Stimulated activated CD8-positive, alpha-beta memory T cell treated with anti-CD3 and anti-CD28 coated beads, Interleukin-7, amount 100 ng/mL, for 1 hour (primary cell): ENCODE measurements around the gene SULT6B1.
"Not testable (repeated sequence)": the region's sequence is repeated elsewhere in the genome, so short reads cannot be mapped to it uniquely, and the experiment has no call there.

Experiments used
- DNase-seq, 2 donors: peaks; one replicate each; pipeline ENCODE4 v3.0.0-alpha.2; 2020; ENCODE audit warnings: low read depth in 2 of 2

SULT6B1 gene

GRCh38 chr2:37196320-37197195 is 8.1 kb upstream of the SULT6B1 start, which contains the start of gene CEBPZOS:
Gene CEBPZOS (plus strand): TSS chr2:37196496. CDS start chr2:37199705, 3,209 bp downstream.
- DNase-seq: peak; percentile 80 to 87

GRCh38 chr2:37195862-37196319 is 7.4 kb upstream of the SULT6B1 start:
- DNase-seq: not testable (repeated sequence)

- no peak for DNase-seq
These were observed 4.1 kb upstream of the SULT6B1 start for GRCh38 chr2:37192551-37192950.

DNA sequence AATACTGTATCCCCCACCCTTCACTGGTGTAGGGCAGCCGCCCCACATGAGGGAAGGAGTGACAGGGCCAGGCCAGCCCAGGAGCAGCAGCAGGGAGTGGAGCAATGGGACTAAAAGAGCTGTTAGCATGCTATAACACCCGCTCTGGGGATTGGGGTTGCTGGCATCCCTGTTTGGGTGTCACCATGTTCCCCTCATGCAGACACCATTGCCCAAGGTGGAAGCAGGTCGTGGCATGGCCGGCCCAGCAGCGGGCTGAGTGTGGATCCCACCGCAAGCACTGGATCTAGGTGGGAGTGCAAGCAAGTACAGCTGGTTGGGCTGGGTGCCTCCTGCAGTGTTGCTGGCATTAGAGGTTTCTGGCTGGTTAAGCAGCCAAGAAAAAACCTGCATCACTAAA is 3.3 kb upstream of the SULT6B1 start:
- DNase-seq: no peak

GRCh38 chr2:37191253-37191652 is 2.8 kb upstream of the SULT6B1 start:
- DNase-seq: no peak

DNA sequence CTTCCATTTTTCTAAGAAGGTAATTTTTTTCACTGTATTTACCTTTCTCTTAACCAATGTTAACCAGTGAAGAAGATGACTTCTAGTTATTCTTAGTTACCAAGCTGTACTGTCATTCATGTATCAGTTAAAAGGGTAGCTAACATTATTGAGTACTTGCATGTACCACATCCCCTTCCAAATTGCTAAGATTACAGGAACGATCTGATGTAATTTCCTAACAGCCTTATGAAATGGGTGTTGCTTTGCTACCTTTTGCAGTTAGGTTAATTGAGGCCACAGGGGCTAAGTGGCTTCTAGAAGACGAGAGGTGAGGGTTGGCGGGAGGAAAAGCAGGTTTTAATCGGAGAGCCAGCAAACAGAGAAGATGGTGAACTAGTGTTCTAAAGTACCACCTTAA is 1.8 kb upstream of the SULT6B1 start:
- DNase-seq: no peak

- DNase-seq: no peak
These were observed 1.1 kb upstream of the SULT6B1 start for GRCh38 chr2:37189452-37190153.

DNA sequence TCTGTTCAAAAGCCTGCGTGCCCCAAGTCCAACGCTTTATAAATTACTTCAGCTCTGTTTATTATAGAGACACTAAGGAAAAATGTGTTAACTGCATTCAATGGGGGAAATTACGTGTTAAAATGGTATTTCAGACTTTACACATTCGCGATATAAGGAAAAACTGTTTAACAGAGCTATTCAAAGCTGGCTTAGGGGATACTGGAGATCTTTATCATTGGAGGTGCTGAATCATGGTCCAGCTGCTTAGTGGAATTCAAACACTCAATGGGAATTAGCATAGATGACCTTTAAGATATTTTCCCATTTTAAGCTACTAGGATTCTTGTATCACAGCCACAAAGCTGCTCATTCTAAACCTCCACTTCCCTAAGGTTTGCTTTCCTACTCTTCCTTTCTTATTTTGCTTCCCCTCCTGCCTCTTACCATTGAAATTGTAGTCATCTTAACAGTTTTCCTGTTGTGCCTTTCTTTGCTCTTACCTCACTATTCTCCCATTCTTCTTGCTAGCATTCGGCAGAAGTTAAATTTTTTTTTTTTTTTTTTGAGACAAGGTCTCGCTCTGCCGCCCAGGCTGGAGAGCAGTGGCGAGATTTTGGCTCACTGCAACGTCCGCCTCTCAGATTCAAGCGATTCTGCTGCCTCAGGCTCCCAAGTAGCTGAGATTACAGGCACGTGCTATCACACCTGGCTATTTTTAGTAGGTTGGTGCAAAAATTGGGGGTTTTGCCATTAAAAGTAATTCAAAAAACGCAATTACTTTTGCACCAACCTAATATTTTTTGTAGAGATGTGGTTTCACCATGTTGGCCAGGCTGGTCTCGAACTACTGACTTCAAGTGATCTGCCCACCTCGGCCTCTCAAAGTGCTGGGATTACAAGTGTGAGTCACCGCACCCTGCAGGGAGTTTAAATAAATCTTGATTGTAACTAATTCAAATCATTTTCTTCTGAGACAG is 6.5 kb downstream of the SULT6B1 start:
- DNase-seq: no peak

DNA sequence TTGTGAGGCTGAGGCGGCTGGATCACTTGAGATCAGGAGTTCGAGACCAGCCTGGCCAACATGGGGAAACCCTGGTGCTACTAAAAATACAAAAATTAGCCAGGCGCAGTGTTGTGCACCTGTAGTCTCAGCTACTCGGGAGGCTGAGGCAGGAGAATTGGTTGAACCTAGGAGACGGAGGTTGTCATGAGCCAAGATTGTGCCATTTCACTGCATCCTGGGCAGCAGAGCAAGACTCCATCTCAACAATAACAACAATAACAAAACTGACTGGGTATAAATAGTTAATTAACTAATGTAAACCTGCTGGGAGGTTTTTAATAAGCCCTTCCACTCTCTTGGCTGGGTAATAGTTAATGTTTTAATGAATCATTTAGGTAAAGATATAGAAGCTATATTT is 7.8 kb downstream of the SULT6B1 start:
- DNase-seq: no peak

DNA sequence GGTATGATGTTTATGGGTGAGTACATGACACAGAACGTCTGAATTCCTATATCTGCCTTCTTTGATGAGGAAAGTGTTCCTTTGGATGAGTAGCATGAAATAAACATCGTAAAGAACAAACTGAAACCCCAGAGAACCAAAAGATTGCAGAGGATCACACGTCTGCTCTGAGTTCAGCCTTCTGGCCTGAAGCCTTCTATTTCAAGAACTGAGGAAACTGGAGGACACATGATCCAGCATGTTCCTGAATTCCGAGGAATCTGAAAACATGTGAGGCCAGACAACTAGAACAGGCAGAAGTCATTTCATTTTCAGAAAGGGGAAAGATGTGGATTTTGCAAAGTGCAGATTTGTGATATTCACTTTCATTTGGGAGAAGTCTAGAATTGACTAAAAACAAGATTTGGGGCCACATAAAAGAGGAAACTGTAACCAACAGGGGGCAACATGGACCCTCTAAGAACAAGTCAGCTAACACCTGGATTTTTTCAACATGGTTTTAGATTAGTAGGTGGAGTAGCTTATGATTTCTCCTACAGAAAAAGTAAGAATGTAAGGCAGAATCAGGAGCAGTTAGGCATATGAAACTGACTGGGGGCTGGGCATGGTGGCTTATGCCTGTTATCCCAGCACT is 8.3 kb downstream of the SULT6B1 start:
- DNase-seq: no peak

GRCh38 chr2:37173741-37174140 is 14.7 kb downstream of the SULT6B1 start:
- no peak for DNase-seq

DNA sequence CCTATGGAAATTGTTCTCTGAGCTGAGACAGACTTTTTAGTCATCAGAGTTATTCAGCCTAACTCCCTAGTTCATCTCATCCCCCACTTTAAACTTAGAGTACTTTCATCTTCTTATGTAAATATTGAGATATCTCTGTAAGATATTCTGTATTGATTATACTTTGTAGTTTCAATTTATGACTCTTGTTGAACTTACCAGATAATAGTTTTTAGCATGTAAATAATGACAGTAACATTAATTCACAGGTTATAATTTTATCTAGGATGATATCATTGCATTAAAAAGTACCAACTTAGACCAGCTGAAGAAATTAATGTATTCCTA is 16.9 kb downstream of the SULT6B1 start:
- DNase-seq: no peak

DNA sequence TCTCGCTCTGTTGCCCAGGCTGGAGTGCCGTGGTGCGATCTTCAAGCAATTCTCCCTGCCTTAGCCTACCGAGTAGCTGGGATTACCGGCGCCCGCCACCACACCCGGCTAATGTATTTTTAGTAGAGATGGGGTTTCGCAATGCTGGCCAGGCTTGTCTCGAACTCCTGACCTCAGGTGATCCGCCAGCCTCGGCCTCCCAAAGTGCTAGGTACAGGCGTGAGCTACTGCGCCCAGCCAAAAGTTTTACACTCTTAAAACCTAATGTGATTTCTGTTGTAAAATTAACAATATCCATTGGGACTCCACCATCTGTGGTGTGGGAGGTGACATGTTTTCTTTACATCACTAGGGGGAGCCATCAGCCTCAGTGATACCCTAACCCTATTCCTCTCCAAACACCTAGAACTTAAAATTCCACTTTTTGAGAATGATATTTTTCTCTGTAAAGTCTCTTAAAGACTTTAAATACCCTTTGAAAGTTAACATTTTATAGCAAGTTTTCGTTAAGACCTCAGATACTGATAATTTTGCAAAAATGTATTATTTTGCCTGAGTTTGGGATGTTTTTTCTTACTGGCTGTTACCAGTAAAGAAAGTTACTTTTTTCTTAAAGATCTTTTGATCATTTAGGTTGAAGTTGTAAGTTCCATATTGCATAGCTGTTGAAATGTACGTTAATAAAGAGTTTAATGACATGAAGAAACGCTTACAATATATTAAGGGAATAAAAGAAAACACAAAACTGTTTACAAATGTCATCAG is 20.1 kb downstream of the SULT6B1 start:
- no peak for DNase-seq

DNA sequence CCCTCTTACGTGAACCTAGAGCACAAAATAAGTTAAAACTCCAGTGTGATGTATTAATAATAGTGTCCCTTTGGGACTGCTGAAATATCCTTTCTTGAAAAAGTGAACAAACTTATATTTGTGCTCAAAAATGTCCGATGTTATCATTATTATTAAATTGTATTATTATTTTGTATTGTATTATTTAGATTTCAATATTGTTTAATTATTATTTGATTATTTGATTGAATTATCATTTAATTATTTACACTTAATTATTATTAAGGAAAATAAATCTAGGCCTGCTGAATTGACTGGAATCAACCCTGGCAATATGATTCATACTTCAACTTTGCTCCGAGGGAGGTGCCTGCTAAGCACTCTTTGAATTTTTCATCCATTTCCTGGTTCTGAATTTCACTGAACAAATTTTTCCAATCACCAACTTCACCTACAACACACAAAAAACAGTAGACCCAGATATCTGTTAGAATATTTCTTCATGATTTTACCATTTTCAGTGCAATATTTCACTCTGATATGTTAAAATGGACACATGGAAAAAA is 20.8 kb downstream of the SULT6B1 start:
- no peak for DNase-seq

GRCh38 chr2:37164757-37165156 is 23.7 kb downstream of the SULT6B1 start:
- no peak for DNase-seq

- DNase-seq: peak; percentile 53 to 75
These were observed 31.4 kb downstream of the SULT6B1 start, which contains the start of gene EIF2AK2 for GRCh38 chr2:37156857-37157714. Gene EIF2AK2 (minus strand): TSS chr2:37156980. CDS start chr2:37147806, 9,174 bp downstream.

DNA sequence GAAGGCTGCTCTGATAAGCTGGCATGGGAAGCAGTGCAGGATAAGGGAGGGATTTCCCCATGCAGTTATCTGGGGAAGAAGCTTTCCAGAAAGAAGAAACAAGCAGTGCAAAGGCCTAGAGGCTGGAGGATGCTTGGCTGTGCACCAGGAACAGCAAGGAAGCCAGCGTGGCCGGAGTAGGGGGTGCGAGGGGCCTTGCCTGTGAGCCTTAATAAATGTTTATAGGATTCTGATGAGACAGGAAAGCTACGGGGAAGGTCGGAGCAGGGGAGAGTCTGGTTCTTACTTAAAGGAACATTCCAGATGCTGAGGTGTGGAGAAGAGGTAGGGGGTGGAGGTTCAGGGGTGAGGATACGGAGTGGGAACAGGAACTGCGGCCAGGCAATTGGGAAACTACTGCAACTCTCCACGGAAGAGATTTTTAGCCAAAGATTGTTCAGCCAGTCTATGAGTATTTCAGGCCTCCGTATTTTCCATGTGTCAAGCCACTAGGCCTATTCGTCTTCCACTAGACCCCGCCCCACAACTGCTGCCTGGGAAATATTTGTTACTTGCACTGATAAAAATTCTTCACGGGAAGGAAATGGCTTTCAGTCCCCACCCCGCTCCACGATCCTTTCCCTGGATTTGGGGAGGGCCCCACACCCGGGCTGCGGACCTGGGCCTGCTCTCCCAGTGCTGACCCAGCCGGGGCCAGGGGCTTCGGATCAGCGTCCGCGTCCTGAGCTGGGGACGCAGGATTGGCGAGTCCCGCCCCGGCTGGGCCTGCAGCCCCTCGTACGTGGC is 32.2 kb downstream of the SULT6B1 start:
- DNase-seq: peak in 1 of 2 donors; percentile 11

GRCh38 chr2:37154785-37155184 is 33.7 kb downstream of the SULT6B1 start:
- no peak for DNase-seq
